Measurements from ENCODE around the gene TAS2R10.
"Not testable (repeated sequence)": the region's sequence is repeated elsewhere in the genome, so short reads cannot be mapped to it uniquely, and the experiment has no call there.

Gene TAS2R10

GRCh38 chr12:10826258-10826657 lies at the start of gene TAS2R10:
Gene TAS2R10 (minus strand): TSS chr12:10826358. CDS start chr12:10826269, 89 bp downstream.
- DNase-seq, result no peak

GRCh38 chr12:10873378-10873777 lies 47.2 kb upstream of the TAS2R10 start:
- no peak for DNase-seq

- DNase-seq, result peak; percentile 28
Measured at GRCh38 chr12:10867381-10867780, 41.2 kb upstream of the TAS2R10 start.

DNA sequence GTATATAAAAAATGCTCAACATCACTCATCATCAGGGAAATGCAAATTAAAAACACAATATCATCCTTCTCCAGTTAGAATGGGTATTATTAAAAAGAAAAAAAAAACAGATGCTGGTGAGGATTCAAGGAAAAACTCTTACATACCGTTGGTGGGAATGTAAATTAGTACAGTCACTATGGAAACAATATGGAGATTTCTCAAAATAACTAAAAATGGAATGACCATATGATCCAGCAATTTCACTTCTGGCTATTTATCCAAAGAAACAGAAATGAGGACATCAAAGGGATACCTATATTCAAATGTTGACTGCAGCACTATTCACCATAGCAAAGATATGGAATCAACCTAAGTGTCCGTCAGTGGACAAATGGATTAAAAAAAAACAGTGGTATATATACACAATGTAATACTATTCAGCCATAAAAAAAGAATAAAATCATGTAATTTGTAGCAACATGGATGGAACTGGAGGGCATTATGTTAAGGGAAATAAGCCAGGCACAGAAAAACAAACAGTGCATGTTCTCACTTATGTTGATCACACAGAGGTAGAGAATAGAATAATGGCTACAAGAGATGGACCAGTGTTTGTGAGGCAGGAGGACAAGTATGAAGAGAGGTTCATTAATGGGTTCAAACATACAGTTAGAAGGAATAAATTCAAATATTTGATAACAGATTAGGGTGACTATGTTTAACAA lies 37.5 kb upstream of the TAS2R10 start:
- no peak for DNase-seq

DNA sequence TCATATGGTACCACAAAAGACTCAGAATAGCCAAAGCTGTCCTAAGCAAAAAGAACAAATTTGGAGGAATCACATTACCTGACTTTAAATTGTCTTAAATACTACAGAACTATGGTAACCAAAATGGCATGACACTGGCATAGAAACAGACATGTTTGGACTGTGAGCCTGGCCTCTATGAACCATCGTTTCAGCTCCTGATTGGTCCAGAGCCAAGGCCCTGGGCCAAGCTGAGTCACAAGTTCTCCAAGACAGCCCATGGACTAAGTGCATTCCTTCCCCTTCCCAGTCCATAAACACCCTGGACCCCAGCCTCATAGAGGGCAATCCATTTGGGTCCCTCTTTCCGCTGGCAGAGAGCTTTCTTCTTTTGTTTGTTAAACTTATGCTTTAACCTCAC lies 35.2 kb upstream of the TAS2R10 start:
- no peak for DNase-seq

GRCh38 chr12:10855807-10856206 lies 29.6 kb upstream of the TAS2R10 start:
- no peak for DNase-seq

DNA sequence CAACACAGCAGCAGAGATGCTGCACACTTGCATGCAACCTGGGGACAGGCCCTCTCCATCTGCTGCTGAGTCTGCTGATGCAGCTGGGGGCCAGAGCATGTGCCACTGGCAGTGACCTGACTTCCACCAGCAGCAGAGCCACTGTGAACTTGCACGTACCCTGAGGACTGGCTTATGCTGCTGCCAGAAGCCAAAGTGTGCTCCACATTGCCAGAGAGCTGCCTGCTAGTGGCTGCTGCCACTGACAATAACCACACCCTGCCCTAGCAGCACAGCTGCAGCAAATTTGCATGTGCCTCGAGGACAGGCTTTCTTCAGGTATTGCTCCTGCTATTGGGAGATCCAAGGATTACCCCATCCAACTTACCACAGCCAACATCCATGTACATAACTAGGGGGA lies 27.6 kb upstream of the TAS2R10 start:
- no peak for DNase-seq

GRCh38 chr12:10851243-10851858 lies 25.2 kb upstream of the TAS2R10 start:
- peak; percentile 0 for DNase-seq

GRCh38 chr12:10849425-10849878 lies 23.3 kb upstream of the TAS2R10 start, which contains the start of gene PRR4:
Gene PRR4 (minus strand): TSS chr12:10849475. CDS start chr12:10849437, 38 bp downstream.
- DNase-seq, result no peak

GRCh38 chr12:10847744-10848143 lies 21.6 kb upstream of the TAS2R10 start:
- peak; percentile 34 for DNase-seq

GRCh38 chr12:10842862-10843261 lies 16.7 kb upstream of the TAS2R10 start:
- no peak for DNase-seq

GRCh38 chr12:10838461-10838860 lies 12.3 kb upstream of the TAS2R10 start:
- DNase-seq, result no peak

DNA sequence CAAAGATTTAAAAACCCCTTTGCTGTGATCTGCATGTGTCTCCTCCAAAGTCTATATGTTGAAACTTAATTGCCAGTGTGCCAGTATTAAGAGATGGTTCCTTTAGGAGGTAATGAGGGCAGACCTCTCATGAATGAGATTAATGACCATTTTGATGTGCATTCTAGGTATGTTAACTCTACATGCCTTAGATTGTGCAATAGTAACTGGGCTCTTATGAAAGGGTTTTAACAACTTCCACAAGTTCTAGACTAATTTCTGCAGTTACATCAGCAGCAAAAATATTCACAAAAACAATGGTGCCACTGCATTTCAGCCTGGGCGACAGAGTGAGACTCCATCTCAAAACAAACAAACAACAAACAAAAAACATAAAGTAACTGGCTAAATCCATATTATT lies 3.8 kb upstream of the TAS2R10 start:
- DNase-seq, result no peak

DNA sequence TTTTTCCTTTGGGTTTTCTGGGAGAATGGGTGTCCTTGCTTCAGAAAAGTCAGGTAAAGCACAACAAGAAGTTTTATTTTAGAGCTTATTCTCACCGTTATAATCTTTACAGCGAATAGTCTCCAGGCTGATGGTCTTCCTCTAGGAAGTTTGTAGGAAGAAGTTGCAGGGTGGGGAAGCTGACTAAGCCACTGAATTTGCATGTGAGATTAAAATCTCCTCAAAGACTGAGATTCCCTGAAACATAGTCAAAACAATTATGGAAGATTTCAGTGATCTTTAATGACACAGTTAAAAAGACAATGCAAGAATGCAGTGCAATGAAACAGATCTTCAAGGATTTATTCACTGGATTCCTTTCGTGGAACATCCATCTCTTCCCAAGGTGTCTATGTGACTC lies 1.2 kb downstream of the TAS2R10 start:
- DNase-seq, result no peak

DNA sequence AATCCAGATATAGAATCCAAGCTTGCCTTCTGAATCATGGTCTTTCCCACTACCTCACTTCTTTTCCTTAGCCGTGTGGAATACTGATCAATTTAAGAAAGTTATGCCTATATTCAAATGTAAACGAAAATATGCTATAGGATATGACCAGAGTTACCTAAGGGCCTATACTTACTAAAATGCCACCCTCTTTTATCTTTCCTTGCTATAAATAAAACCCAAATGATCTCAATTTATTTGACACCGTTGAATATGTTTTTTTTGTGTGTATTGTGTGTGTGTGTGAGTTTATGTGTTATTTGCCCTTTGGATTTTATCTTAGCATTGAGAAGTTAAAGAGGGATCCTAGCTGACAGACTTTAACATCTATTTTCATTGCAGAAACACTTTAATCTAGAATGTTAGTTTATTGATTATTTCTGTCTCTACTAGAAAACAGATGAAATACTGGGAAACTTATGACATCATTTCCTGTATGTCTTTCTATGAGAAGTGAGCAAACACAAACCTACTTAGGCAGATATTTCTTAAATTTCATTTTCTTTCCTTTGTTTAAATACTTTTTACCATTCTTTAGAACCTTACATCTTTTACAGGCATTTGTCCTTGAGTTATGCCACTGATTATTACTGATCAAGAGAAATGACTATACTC lies 14.1 kb downstream of the TAS2R10 start:
- DNase-seq, result no peak

DNA sequence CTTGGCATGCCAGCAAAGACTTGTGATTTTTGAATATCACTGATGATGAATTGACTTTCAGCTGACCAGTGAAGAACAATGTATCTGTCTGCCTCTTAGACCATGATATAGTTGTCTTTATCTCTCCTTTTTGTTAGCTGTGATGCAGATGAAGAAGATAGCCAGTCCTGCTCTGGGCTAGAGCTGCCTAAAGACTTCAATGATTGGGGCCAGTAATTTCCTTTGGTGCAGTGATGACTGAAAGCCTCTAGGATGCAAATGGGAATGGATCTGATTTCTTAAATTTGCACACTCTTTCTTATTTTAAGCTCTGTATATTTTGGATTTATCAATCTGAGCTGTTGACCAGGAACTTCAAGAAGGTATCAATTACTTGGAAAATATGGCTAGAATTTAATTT lies 16.1 kb downstream of the TAS2R10 start, which contains the start of gene TAS2R9:
TAS2R9 (minus strand) TSS at position 101 of the 400 bp plus-strand sequence; CDS start at position 8, 93 bp downstream.
- DNase-seq, result no peak

- DNase-seq, result no peak
Measured at GRCh38 chr12:10807186-10807585, 19.0 kb downstream of the TAS2R10 start, which contains the start of gene TAS2R8. Gene TAS2R8 (minus strand): TSS chr12:10807286. CDS start chr12:10806980, 306 bp downstream.

- DNase-seq, result no peak
Measured at GRCh38 chr12:10802587-10802986, 23.6 kb downstream of the TAS2R10 start, which contains the start of gene TAS2R7. Gene TAS2R7 (minus strand): TSS chr12:10802627. CDS start chr12:10802570, 57 bp downstream.

DNA sequence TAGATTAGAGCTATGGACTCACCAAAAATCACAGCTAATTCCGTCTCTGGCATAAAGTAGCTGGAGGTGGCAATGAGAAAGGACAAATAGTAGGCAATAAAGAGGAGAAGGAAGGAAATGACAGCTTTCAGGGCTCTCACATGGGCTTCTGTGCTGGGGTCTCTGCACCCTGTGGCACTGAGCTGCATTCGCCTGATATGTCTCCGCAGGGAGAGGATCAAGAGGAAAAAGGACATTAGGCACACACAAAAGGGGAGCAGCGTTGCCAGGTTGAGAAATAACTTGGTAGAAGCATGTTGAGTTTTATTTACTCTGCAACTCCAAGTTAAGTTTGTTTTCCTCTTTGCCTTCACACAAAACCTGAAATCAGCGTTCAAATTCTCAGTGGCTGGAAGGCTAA lies 24.4 kb downstream of the TAS2R10 start:
- DNase-seq, result no peak

GRCh38 chr12:10794222-10794621 lies 31.9 kb downstream of the TAS2R10 start:
- no peak for DNase-seq

DNA sequence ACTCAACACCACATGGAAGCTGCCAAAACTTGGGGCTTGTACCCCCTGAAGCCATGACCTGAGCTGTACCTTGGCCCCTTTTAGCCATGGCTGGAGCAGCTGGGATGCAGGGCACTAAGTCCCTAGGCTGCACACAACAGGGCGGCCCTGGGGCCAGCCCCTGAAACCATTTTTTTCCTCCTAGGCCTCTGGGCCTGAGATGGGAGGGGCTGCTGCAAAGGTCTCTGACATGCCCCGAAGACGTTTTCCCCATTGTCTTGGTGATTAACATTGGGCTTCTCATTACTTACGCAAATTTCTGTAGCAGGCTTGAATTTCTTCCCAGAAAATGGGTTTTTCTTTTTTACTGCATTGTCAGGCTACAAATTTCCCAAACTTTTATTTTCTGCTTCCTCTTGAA lies 34.4 kb downstream of the TAS2R10 start:
- not testable (repeated sequence) for DNase-seq

GRCh38 chr12:10783252-10783651 lies 42.9 kb downstream of the TAS2R10 start:
- DNase-seq, result no peak

DNA sequence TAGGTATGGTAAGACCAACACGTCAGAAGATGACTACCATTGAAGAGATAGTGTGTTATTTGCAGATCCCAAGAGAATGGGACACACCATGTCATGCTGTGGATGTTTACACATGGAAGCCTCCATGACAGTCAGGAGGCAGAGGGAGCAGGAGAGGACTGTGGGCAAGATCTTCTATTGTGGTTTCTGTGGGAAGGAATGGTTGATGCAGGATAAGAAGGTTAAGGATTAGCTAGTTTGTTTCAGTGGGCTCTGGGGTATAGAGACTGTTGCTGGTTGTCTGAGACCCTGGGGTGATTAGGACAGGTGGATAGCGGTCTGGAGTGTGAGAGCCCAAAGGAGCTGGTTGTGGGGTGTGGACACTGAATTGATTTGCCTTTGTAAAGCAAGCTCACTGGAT lies 47.1 kb downstream of the TAS2R10 start:
- DNase-seq, result no peak

Data from kidney glomerular epithelial cell (primary cell).